ENCODE measurements around the gene DDX23. TPM values are rescaled to one million over a fixed set of nuclear protein-coding genes. Genes with fewer than 3 reads are reported as not detected.
"Not testable (repeated sequence)": the region's sequence is repeated elsewhere in the genome, so short reads cannot be mapped to it uniquely, and the experiment has no call there.

Gene DDX23
- total RNA-seq, 1 donor from 2014 or later, result 67.3 TPM

DNA sequence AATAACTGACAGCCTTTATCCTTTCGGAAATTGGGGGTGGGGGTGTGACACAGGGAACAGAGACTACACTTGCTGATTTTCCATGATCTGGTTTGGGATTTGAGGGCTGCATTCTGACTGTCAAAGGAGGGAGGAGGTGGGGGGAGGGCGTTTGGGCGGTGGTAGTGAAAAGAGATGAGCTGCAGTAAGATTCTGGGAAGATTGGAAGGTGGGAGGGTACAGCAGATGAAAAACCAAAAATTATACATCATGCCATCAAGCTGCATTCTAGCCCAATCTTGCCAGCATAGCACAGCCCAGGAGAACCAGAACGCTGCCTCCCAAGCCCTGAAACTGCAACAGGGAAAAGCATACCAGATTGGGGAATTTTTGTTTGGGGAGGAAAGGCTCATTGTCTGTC lies 11.3 kb upstream of the DDX23 start:
- TF ChIP-seq, protein P1, sequence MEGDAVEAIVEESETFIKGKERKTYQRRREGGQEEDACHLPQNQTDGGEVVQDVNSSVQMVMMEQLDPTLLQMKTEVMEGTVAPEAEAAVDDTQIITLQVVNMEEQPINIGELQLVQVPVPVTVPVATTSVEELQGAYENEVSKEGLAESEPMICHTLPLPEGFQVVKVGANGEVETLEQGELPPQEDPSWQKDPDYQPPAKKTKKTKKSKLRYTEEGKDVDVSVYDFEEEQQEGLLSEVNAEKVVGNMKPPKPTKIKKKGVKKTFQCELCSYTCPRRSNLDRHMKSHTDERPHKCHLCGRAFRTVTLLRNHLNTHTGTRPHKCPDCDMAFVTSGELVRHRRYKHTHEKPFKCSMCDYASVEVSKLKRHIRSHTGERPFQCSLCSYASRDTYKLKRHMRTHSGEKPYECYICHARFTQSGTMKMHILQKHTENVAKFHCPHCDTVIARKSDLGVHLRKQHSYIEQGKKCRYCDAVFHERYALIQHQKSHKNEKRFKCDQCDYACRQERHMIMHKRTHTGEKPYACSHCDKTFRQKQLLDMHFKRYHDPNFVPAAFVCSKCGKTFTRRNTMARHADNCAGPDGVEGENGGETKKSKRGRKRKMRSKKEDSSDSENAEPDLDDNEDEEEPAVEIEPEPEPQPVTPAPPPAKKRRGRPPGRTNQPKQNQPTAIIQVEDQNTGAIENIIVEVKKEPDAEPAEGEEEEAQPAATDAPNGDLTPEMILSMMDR (IDR thresholded peaks at IDR 0.05), result no peak
- Mint-ChIP-seq H3K27ac (ENCODE audit: unreplicated experiment) (no peak overlapping the region), H3K27me3 (ENCODE audit: unreplicated experiment) (peaks cover 35% of the 10 kb centered on the region), H3K9me3 (ENCODE audit: unreplicated experiment) (no peaks in the 10 kb centered on the region), H3K36me3 (ENCODE audit: unreplicated experiment) (no peaks in the 10 kb centered on the region), H3K4me1 (ENCODE audit: unreplicated experiment) (peaks cover 15% of the 10 kb centered on the region), H3K4me3 (ENCODE audit: unreplicated experiment) (no peak overlapping the region)
- no peak for DNase-seq (ENCODE audit: extremely low spot score, unreplicated experiment)

DNA sequence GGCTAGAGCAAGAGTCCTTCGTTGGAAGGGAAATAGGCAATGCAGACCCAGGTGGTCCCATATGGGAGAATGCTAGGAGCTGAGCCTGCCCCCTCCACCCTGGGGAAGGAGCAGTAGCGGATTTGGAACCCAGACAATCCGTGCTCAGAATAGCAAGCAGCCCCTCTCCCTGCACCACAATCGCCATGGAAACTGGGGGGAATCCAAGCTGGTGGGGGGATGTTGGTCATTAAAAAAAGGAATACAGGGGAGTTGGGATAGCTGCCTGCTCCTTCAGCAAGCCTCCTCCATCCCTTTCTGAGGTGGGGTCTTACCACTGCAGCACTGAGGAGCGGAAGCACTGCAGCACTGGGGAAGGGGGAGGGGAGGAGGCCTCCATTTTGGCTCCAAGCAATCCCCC lies 10.8 kb upstream of the DDX23 start:
- no peaks in the 10 kb centered on the region for H3K9me3 Mint-ChIP-seq (ENCODE audit: unreplicated experiment)
- H3K4me3 Mint-ChIP-seq (ENCODE audit: unreplicated experiment), result no peak overlapping the region
- TF ChIP-seq, protein P1 (IDR thresholded peaks at IDR 0.05), result no peak
- H3K4me1 Mint-ChIP-seq (ENCODE audit: unreplicated experiment), result peaks cover 15% of the 10 kb centered on the region
- no peaks in the 10 kb centered on the region for H3K36me3 Mint-ChIP-seq (ENCODE audit: unreplicated experiment)
- no peak for DNase-seq (ENCODE audit: extremely low spot score, unreplicated experiment)
- peaks cover 35% of the 10 kb centered on the region for H3K27me3 Mint-ChIP-seq (ENCODE audit: unreplicated experiment)
- no peak overlapping the region for H3K27ac Mint-ChIP-seq (ENCODE audit: unreplicated experiment)

DNA sequence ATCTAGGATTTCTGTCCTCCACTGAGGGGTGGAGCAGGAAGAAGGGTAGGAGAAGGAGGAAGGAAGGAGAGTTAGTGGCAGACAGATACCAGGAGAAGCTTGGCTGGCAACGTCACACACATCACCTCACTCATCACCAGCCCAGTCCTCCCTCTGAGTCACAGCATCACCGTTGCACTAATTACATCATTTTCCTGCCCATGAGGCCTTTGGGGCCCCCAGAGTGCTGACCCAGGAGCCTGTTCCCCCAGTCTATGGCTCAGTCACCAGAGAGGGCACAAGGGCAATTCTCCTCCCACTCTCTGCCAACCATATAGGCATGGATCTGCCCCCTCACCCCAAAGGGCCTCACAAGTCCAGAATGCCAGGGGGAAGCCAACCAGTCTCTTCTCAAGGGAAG lies 9.1 kb upstream of the DDX23 start:
- Mint-ChIP-seq H3K36me3 (ENCODE audit: unreplicated experiment) (no peaks in the 10 kb centered on the region), H3K27ac (ENCODE audit: unreplicated experiment) (no peak overlapping the region), H3K27me3 (ENCODE audit: unreplicated experiment) (peaks cover 35% of the 10 kb centered on the region), H3K4me3 (ENCODE audit: unreplicated experiment) (no peak overlapping the region), H3K9me3 (ENCODE audit: unreplicated experiment) (no peaks in the 10 kb centered on the region), H3K4me1 (ENCODE audit: unreplicated experiment) (peaks cover 13% of the 10 kb centered on the region)
- DNase-seq (ENCODE audit: extremely low spot score, unreplicated experiment), result no peak
- TF ChIP-seq, protein P1 (IDR thresholded peaks at IDR 0.05), result no peak

DNA sequence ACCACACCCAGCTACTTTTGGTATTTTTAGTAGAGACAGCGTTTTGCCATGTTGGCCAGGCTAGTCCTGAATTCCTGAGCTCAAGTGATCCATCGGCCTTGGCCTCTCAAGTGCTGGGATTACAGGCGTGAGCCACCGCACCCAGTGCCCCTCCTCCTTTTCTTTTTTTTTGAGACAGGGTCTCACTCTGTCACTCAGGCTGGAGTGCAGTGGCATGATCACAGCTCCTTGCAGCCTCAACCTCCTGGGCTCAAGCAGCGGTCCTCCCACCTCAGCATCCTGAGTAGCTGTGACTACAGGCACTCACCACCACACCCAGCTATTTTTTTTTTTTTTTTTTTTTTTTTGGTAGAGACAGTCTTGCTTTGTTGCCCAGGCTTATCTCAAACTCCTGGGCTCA lies 8.3 kb upstream of the DDX23 start:
- DNase-seq (ENCODE audit: extremely low spot score, unreplicated experiment); H3K27ac Mint-ChIP-seq (ENCODE audit: unreplicated experiment); H3K9me3 Mint-ChIP-seq (ENCODE audit: unreplicated experiment); H3K4me3 Mint-ChIP-seq (ENCODE audit: unreplicated experiment); H3K4me1 Mint-ChIP-seq (ENCODE audit: unreplicated experiment); H3K36me3 Mint-ChIP-seq (ENCODE audit: unreplicated experiment): not testable (repeated sequence)
- peaks cover 35% of the 10 kb centered on the region for H3K27me3 Mint-ChIP-seq (ENCODE audit: unreplicated experiment)

DNA sequence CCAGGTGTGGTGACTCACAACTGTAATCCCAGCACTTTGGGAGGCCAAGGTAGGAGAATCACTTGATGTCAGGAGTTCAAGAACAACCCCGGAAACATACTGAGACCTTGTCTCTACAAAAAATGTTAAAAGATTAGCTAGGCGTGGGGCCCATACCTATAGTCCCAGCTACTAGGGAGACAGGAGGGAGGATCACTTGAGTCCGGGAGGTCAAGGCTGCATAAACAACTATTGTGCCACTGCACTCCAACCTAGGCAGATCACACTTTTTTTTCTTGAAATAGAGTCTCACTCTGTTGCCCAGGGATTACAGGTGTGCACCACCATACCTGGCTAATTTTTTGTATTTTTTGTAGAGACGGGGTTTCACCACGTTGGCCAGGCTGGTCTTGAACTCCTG lies 7.6 kb upstream of the DDX23 start:
- H3K27me3 Mint-ChIP-seq (ENCODE audit: unreplicated experiment), result peaks cover 29% of the 10 kb centered on the region
- no peaks in the 10 kb centered on the region for H3K36me3 Mint-ChIP-seq (ENCODE audit: unreplicated experiment)
- TF ChIP-seq, protein P1 (IDR thresholded peaks at IDR 0.05), result no peak
- H3K27ac Mint-ChIP-seq (ENCODE audit: unreplicated experiment), result no peak overlapping the region
- H3K4me1 Mint-ChIP-seq (ENCODE audit: unreplicated experiment), result no peaks in the 10 kb centered on the region
- H3K4me3 Mint-ChIP-seq (ENCODE audit: unreplicated experiment), result no peak overlapping the region
- H3K9me3 Mint-ChIP-seq (ENCODE audit: unreplicated experiment), result no peaks in the 10 kb centered on the region
- DNase-seq (ENCODE audit: extremely low spot score, unreplicated experiment), result no peak

DNA sequence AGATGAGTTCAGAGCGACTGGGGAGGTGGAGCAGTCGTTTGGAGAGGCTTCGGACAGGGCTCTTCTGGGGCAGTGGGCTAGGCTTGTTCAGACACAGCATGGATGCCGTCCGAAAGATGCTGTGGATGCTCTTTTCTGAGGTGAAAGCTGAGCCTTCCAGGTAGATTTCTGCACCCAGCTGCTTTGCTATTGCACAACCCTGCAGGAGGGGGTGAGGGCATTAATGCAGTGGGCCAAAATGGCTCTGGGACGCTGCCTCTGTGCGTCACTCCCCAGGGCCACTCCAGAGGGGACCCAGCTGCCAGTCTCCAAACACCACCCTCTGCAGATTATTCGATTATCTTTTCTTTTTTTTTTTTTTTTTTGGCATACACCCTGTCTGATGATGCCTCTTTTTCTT lies 6.1 kb upstream of the DDX23 start:
- Mint-ChIP-seq H3K27me3 (ENCODE audit: unreplicated experiment) (peaks cover 13% of the 10 kb centered on the region), H3K9me3 (ENCODE audit: unreplicated experiment) (no peaks in the 10 kb centered on the region), H3K27ac (ENCODE audit: unreplicated experiment) (no peak overlapping the region), H3K4me1 (ENCODE audit: unreplicated experiment) (peaks cover 2% of the 10 kb centered on the region), H3K36me3 (ENCODE audit: unreplicated experiment) (no peaks in the 10 kb centered on the region), H3K4me3 (ENCODE audit: unreplicated experiment) (no peak overlapping the region)
- no peak for DNase-seq (ENCODE audit: extremely low spot score, unreplicated experiment)
- TF ChIP-seq, protein P1 (IDR thresholded peaks at IDR 0.05), result no peak
